DMS114 treated with DMSO at 0.1 percent for 48 hours (cell line): Measurements from ENCODE around the gene SOCS7.

Source experiments
- DNase-seq: peaks from one replicate; lab custom pipeline; 2025; ENCODE audit not compliant: unreplicated experiment; lab: John Stamatoyannopoulos, UW

SOCS7 gene

GRCh38 chr17:38419508-38419981 is 67.9 kb downstream of the SOCS7 start:
- no peak for DNase-seq

GRCh38 chr17:38420518-38420917 is 68.9 kb downstream of the SOCS7 start:
- DNase-seq: no peak

- no peak for DNase-seq
Measured at GRCh38 chr17:38421171-38421841, 69.7 kb downstream of the SOCS7 start.

- no peak for DNase-seq
Measured at GRCh38 chr17:38421871-38422827, 70.5 kb downstream of the SOCS7 start.

GRCh38 chr17:38424297-38424972 is 72.8 kb downstream of the SOCS7 start:
- no peak for DNase-seq

DNA sequence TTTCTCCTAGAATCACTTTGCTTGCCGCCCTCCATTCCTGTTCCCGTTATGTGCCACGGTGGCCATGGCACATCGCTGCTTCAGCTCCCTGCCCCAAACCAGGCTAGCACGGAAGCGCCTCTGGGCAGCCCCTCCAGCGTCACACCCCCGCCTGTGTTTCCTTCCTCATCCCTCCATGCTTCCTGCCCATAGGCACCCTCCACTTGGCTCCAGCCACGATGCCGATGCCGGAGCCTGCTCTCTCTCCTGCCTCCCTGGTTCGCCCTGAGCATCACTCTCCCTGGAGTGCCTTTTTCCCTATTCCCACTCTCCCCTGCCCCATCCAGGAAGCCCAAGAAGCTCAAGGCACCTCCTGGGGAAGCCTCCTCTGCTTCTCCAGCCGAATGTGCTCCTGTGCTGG is 73.4 kb downstream of the SOCS7 start:
- no peak for DNase-seq

- no peak for DNase-seq
Measured at GRCh38 chr17:38425744-38426143, 74.1 kb downstream of the SOCS7 start.

GRCh38 chr17:38426441-38426840 is 74.8 kb downstream of the SOCS7 start:
- DNase-seq: no peak

DNA sequence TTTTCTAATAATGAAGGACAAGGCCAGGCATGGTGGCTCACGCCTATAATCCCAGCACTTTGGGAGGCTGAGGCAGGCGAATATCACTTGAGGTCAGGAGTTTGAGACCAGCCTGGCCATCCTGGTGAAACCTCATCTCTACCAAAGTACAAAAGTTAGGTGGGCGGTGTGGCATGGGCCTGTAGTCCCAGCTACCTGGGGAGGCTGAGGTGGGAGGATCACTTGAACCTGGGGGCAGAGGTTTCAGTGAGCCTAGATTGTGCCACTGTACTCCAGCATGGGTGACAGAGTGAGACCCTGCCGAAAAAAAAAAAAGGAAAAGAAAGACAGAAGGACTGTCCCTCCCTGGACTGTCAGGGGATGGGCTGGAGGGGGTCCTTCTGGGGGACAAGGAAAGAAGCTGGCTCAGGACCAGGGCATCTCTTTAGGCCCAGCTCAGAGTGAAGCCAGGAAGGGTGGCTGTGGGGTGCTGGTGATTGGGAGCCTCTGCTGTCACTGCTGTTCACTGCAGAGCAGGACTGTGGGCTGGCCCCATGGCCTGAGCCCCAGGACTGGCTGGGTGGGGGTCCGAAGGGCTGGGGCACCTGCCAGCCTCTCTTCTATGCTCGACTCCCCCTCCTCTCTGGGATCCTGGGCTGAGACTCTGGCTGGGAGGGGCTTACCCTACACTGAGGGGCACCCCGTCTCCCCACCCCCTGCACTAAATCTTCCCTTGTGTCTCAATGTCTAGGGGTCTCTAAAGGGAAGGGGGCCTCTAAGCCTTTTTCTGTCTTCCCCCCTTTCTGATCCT is 75.7 kb downstream of the SOCS7 start:
- no peak for DNase-seq

GRCh38 chr17:38428112-38428642 is 76.5 kb downstream of the SOCS7 start, which contains the start of gene ARHGAP23:
Gene ARHGAP23 (plus strand): TSS chr17:38428464. CDS start chr17:38428486, 22 bp downstream.
- DNase-seq: no peak

GRCh38 chr17:38428643-38429371 is 77.2 kb downstream of the SOCS7 start:
- no peak for DNase-seq

GRCh38 chr17:38429476-38430100 is 77.9 kb downstream of the SOCS7 start:
- no peak for DNase-seq

DNA sequence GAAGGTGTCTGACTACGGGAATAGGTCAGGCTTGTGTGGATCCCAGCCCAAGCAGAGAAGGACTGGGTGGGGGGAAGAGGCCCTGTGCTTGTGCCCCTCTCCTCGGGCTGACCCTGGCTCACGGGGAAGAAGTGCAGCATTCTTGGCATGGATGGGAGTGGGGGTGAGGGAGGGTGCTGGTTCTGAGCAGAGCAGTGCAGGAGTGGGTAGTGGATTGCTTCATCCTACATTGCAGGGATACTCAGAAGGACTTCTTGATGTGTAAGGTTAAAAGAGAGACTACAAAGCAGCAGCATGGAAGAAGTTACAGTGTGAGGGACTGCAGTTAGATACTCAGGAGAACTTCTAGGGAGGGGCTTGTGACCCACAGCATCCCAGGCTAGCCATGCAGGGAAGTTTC is 78.7 kb downstream of the SOCS7 start:
- DNase-seq: no peak

DNA sequence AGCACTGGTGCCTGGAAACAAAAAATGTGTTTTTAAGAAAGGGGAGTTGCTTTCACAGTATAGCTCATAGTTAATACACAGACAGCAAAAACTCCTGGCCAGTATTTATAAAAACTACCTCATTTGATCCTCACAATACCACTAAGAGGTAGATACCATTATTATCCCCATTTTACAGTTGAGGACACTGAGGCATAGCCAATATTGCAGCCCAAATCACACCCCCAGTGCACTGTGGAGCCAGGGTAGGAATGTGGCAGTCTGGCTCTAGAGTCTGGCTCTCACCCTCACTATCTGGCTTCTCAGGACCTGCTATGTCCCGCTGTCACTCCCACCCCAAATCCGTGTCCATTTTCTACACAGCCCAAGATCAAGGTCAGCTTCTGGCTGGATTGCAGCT is 79.2 kb downstream of the SOCS7 start:
- DNase-seq: no peak

DNA sequence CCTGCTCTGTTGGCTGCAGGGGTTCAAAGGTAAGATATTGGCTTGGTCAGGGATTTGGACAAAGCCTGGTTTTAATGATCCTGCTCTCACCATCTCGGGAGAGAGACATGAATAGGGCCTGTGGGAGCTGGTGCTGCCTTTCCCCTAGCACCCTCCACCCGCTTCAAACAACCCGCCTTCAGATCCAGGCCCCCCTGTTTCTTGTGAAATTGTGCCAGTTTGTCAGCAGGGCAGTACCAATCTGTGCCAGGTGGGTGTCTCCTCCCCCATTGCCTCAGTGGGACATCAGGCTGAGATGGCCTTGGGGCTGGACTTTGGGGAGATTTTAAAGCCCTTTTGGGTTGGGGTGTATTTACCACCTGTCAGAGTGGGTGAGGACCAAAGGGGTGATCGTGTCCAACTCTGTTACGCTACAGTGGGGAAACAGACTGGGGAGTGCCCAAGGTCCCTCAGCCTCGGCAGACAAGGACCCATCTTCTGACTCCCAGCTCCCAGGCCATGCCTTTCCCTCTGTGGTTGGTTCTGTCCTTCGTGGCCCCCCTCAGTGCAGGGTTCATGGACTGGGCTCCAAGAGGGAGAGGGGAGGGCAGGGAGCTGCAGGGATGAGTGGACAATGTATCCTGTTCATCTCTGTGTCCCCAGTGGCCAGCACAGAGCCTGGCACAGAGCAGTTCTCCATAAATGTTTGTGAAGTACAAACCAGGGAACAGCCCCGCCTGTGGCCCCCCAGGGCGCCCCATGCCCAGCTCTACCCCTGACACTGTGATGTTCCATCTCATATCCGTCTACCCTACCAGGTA is 79.9 kb downstream of the SOCS7 start:
- DNase-seq: no peak

DNA sequence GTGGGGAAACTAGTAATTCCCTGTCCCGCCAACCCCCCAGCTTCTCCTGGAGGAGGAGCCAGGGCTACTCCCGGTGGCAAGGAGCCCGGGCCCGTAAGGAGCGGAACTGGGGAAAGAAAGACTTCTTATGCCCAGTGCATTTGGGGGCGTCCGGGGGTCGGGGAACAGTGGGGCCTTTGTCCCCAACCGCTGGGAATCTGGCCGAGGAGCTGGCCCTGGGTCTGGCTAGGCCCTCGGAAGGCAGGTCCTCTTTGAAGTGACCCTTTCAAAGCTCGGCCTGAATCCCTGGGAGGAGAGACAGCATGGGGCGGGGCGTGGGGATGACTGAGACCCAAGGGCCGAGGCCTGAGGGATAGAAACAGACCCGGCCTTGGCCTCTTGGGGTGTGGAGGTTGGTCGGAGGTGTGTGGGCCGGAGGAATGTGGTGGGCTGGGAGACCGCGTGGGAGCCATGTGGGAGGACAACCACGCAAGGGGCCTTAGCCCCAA is 82.6 kb downstream of the SOCS7 start:
- DNase-seq: no peak

DNA sequence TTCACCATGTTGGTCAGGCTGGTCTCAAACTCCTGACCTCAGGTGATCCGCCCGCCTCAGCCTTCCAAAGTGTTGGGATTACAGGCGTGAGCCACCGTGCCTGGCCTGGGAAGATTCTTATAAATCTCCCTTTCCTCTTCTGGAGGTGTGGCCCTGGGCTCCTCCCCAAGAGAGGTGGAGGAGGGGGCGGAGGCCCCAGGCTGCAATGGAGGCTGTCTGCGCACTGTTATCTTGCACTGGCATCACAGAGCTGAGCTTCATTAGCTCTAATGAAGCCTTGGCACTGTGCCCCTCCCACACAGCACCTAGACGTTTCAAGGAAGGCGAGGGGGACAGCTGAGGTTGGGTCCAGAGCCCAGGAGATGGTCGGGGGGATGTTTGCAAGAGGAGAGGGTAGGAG is 84.2 kb downstream of the SOCS7 start:
- DNase-seq: no peak

GRCh38 chr17:38436386-38436785 is 84.7 kb downstream of the SOCS7 start:
- DNase-seq: no peak
